ENCODE measurements around the gene TARS2. TPM values are rescaled to one million over a fixed set of nuclear protein-coding genes. Genes with fewer than 3 reads are reported as not detected.

The TARS2 gene
- total RNA-seq, 1 donor from 2014 or later = 50.7 TPM

DNA sequence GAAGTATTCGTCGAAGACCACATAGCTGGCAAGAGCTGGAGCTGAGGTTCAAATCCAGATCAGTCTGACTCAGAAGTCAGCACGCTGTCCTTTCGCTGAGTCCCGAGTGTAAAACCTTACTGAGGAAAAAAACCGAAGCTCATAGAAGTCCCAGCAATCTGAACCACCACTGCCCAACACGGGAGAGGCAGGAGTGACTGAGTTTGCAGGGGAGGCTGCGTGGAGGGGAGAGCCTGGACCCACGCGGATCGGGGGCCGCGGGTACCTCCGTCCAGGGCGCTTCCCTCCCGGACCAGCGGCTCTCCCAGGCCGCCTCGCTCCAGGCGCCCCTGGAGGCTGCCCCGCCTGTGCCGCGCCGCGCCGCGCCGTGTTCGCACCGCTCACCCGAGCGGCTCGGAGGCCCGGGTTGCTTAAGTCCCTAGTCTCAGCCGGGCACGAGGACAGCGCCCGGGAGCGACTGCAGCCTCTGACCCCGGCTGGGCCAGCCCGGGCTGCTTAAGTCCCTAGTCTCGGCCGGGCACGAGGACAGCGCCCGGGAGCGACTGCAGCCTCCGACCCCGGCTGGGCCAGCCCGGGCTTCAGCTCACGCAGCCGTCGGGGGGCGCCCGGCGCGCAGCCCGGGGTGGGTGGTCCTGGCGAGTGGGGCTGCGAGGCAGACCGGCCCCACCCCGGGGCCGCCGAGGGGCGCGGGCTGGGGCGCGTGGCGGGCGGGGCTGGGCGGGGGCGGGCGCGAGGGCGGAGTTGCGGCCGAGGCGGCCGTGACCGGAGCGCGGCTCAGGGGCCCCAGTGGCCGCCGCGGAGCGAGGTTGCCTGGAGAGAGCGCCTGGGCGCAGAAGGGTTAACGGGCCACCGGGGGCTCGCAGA, 61.6 kb downstream of the TARS2 start, which contains the start of gene ADAMTSL4:
Gene ADAMTSL4 (plus strand): TSS at position 777 of the 864 bp plus-strand sequence. CDS start 2,881 bp downstream, outside the sequence.
- TF ChIP-seq, protein P1, sequence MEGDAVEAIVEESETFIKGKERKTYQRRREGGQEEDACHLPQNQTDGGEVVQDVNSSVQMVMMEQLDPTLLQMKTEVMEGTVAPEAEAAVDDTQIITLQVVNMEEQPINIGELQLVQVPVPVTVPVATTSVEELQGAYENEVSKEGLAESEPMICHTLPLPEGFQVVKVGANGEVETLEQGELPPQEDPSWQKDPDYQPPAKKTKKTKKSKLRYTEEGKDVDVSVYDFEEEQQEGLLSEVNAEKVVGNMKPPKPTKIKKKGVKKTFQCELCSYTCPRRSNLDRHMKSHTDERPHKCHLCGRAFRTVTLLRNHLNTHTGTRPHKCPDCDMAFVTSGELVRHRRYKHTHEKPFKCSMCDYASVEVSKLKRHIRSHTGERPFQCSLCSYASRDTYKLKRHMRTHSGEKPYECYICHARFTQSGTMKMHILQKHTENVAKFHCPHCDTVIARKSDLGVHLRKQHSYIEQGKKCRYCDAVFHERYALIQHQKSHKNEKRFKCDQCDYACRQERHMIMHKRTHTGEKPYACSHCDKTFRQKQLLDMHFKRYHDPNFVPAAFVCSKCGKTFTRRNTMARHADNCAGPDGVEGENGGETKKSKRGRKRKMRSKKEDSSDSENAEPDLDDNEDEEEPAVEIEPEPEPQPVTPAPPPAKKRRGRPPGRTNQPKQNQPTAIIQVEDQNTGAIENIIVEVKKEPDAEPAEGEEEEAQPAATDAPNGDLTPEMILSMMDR (IDR thresholded peaks at IDR 0.05) = no peak
- intact Hi-C loops (cut with micrococcal nuclease) = no loop called here
- ChIA-PET CTCF (interaction anchor here (0.6 to 1.0 kb wide), 2 partner anchors 12 to 15 kb away, joined by 3 to 10 read pairs; no protein-coding TSS in a partner anchor), POLR2A (interaction anchor here (0.6 to 1.7 kb wide), 8 partner anchors 12 to 373 kb away, joined by 3 to 11 read pairs (median 4); partner anchors contain the start of genes ENSA and TARS2)
- H3K27ac Mint-ChIP-seq = no peak within 1 kb of the TSS
- peak; percentile 57 for DNase-seq
- H3K4me1 Mint-ChIP-seq = peaks cover 24% of the 10 kb centered on the region
- no peaks in the 10 kb centered on the region for H3K9me3 Mint-ChIP-seq
- peaks cover 21% of the 10 kb centered on the region for H3K27me3 Mint-ChIP-seq
- ATAC-seq (ENCODE audit: low read depth) = peak; percentile 76
- H3K4me3 Mint-ChIP-seq = peak within 1 kb of the TSS; percentile 81
- H3K36me3 Mint-ChIP-seq (ENCODE audit: low read depth) = no peaks in the 10 kb centered on the region

DNA sequence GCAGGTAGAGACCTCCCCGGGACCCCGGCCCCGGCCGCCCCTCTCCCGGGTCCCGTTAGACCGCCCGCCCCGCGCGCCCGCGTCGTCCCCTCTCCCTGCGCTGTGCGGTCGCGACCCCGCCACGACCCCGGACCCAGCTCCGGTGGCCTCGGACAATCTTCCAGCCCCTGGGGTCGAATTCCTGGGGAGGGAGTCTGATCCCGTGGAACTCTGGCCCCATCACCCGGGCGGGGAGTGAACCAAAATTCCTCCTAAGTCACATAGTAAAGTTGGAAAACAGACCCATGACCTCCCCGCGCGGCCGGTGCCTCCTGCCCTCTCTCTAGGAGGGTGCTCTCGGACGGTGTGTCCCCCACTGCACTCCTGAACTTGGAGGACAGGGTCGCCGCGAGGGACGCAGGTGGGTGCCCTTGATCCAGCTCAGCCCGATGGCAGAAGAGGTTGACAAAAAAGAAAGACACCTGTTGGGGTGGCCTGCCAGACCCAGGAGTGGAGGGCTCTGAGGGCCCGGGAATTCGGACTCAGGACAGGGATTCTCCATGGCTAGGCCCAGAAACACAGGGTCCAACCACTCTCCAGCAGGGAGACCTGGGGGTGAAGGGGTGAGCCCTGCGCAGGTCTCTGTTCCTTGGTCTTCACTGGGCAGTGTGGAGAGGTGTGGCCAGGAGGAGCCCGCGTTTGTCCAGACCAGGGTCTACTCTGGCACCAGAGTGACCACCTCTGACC, 62.4 kb downstream of the TARS2 start:
- peak overlapping the region; percentile 81 for H3K4me3 Mint-ChIP-seq
- no peak for ATAC-seq (ENCODE audit: low read depth)
- intact Hi-C loops (cut with micrococcal nuclease) = no loop called here
- no peaks in the 10 kb centered on the region for H3K9me3 Mint-ChIP-seq
- CTCF ChIA-PET = no interaction called here
- TF ChIP-seq, protein P1 (IDR thresholded peaks at IDR 0.05) = no peak
- H3K27me3 Mint-ChIP-seq = peaks cover 21% of the 10 kb centered on the region
- POLR2A ChIA-PET = interaction anchor here (1.1 to 1.7 kb wide), 2 partner anchors 11 to 28 kb away, joined by 3 to 11 read pairs; no protein-coding TSS in a partner anchor
- no peaks in the 10 kb centered on the region for H3K36me3 Mint-ChIP-seq (ENCODE audit: low read depth)
- H3K4me1 Mint-ChIP-seq = peaks cover 24% of the 10 kb centered on the region
- H3K27ac Mint-ChIP-seq = no peak overlapping the region
- DNase-seq = no peak

DNA sequence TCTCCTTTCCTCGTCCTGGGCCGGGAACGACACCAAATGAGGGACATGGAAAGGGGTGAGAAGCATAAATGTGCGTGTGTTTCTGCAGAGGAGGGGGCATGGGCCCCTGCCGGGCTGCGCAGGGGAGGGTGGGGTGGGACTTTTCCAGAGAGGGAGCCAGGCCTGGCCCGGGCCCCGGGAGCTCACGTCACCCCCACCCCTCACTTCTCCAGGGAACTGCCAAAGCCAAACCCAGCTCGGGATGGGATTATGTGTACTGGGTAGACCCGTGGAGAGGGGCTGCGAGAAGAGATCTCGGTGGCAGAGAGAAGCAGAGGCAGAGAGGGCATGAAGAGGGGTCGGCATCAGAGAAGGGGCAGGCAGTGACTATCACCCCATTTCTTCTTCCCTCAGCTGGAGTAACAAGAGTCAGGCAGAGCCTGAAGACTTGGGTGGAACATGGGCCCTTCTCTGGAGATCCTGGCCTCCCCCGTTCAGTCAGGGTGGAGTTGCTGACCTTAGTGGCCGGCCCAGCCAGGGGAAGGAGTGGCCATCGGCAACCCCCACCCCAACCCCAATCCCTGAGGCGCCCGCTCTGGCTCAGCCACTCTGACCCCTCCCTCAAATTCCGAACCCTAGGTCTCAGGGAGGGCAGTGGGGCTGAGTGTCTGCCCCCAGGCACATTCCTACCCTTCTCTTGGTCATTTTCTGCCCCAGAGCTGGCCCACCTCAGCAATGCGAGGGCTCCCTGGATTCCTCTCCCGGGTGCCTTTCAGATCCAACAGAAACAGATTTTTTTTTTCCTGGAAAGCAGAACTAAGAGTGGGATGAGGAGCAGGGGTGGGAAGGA, 63.2 kb downstream of the TARS2 start:
- Mint-ChIP-seq H3K9me3 (no peaks in the 10 kb centered on the region), H3K4me1 (peaks cover 24% of the 10 kb centered on the region), H3K36me3 (ENCODE audit: low read depth) (no peaks in the 10 kb centered on the region), H3K4me3 (no peak overlapping the region), H3K27me3 (peaks cover 19% of the 10 kb centered on the region), H3K27ac (no peak overlapping the region)
- TF ChIP-seq, protein P1 (IDR thresholded peaks at IDR 0.05) = no peak
- intact Hi-C loops (cut with micrococcal nuclease) = no loop called here
- DNase-seq = no peak
- ChIA-PET CTCF (interaction anchor here (0.9 to 1.6 kb wide), 3 partner anchors 9 to 17 kb away, joined by 3 to 4 read pairs (median 3); no protein-coding TSS in a partner anchor), POLR2A (interaction anchor here (1.1 kb wide), 1 partner anchor 27 kb away, joined by 3 read pairs; no protein-coding TSS in a partner anchor)
- ATAC-seq (ENCODE audit: low read depth) = no peak

DNA sequence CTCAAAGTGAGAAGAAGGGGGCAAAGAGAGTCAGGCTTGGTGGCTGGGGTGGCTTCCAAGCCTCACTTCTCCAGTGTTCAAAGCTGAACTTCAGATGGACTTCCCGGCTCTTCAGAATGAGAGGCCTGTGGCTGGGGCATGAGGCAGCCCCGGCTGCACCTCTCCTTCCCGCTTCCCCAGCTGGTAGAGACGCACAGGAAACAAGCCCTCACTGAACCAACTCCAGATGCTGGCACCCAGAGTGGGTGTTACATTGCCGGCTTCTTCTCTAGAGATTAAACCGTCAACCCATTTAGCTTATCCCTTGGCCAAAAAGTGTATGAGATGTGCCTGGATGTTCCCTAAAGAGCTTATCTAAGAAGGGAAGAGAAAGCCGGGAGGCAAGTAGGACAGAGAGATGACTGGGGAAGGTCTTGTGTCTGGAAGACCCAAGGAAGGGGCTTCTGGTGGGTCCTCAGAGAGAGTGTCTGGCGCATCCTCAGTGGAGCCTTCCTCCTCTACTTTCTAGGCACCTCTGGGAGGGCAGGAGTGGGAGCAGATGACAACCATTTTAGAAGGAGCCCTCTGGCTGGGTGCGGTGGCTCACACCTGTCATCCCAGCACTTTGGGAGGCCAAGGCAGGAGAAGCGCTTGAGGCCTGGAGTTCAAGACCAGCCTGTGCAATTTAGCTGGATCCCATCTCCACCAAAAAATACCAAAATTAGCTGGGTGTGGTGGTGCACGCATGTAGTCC, 64.0 kb downstream of the TARS2 start:
- intact Hi-C loops (cut with micrococcal nuclease) = no loop called here
- TF ChIP-seq, protein P1 (IDR thresholded peaks at IDR 0.05) = no peak
- peaks cover 18% of the 10 kb centered on the region for H3K27me3 Mint-ChIP-seq
- CTCF ChIA-PET = interaction anchor here (0.9 to 1.6 kb wide), 3 partner anchors 8 to 16 kb away, joined by 3 to 4 read pairs (median 3); no protein-coding TSS in a partner anchor
- no peak overlapping the region for H3K27ac Mint-ChIP-seq
- DNase-seq (no peak), ATAC-seq (ENCODE audit: low read depth) (no peak)
- POLR2A ChIA-PET = interaction anchor here (0.5 to 1.0 kb wide), 2 partner anchors 9 to 380 kb away, joined by 3 to 5 read pairs; no protein-coding TSS in a partner anchor
- no peaks in the 10 kb centered on the region for H3K36me3 Mint-ChIP-seq (ENCODE audit: low read depth)
- peaks cover 24% of the 10 kb centered on the region for H3K4me1 Mint-ChIP-seq
- no peaks in the 10 kb centered on the region for H3K9me3 Mint-ChIP-seq
- no peak overlapping the region for H3K4me3 Mint-ChIP-seq

Measured in activated B cell treated with CpG ODN at 0.5 μM for 24 hours (primary cell).